ENCODE measurements around the gene OR1L1.

Gene OR1L1, protein sequence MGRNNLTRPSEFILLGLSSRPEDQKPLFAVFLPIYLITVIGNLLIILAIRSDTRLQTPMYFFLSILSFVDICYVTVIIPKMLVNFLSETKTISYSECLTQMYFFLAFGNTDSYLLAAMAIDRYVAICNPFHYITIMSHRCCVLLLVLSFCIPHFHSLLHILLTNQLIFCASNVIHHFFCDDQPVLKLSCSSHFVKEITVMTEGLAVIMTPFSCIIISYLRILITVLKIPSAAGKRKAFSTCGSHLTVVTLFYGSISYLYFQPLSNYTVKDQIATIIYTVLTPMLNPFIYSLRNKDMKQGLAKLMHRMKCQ

GRCh38 chr9:122661416-122661815 lies at the start of gene OR1L1:
Gene OR1L1, plus strand, starts transcription at chr9:122661716. Its CDS starts 0 bp downstream, at chr9:122661716.
- no peak for FAIRE-seq

- FAIRE-seq, result no peak
These were observed 47.2 kb upstream of the OR1L1 start, which contains the start of gene OR1Q1 for GRCh38 chr9:122614362-122614761. Gene OR1Q1, plus strand, starts transcription at chr9:122614738. Its CDS starts 0 bp downstream, at chr9:122614738.

DNA sequence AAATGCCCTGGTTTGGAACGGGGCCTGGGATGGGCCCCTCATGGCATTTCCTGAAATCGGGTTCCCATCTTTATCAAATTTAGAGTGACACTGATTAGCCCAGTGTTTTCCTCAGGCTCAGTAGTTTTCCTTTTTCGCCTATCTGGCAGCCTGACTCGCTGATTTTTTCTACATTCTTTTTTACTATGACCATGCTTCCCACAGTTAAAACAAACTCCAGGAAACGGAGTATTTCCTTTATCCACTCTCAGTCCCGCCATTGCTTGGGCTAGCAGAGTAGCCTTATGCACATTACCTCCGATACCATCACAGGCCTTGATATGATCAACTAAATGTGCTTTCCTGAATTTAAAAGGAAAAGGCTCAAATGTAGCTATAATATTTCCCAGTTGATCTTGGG lies 41.5 kb upstream of the OR1L1 start:
- no peak for FAIRE-seq

- no peak for FAIRE-seq
These were observed 19.3 kb upstream of the OR1L1 start for GRCh38 chr9:122642226-122642625.

- FAIRE-seq, result no peak
These were observed 5.1 kb upstream of the OR1L1 start for GRCh38 chr9:122656378-122656777.

DNA sequence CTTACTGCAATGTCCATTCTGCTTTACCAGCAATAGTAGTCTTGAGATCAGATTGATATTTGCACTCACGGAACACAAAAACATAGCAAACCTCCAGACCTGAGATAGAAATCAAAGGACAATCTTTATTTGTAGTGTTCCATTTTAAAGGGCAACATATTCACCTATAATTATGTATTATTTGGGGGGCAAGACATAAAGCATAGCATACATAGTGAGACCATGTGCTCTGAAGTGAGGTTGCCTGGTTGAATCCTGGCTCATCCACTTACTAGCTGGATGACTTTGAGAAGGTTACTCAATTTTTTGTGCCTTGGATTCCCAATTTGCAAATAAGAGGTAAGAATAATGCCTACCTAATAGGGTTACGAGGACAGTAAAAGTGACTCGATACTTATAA lies 4.0 kb upstream of the OR1L1 start, which contains the start of gene OR1B1:
OR1B1 (minus strand) TSS at position 101 of the 400 bp plus-strand sequence.
- no peak for FAIRE-seq

- no peak for FAIRE-seq
These were observed 11.0 kb downstream of the OR1L1 start for GRCh38 chr9:122672481-122672880.

- FAIRE-seq, result no peak
These were observed 23.3 kb downstream of the OR1L1 start for GRCh38 chr9:122684851-122685250.

GRCh38 chr9:122695696-122696095 lies 34.2 kb downstream of the OR1L1 start:
- no peak for FAIRE-seq

All from colon (tissue), 2 donors.